WTC11 (cell line): ENCODE results near the gene LCN10. TPM values are rescaled to one million over a fixed set of nuclear protein-coding genes. Genes with fewer than 3 reads are reported as not detected.

Experiments used
- ATAC-seq: fragments of 200-7000 bp; cut with Tn5 transposase; 2 replicates; pipeline ENCODE4 v1.10.0; 2021; ENCODE audit warnings: mild to moderate bottlenecking, moderate library complexity
- CTCF ChIA-PET: fragments of 300-600 bp; sonication (Branson Sonifier 250); formaldehyde crosslinking; loops from one replicate; lab custom pipeline; 2021; ENCODE audit warnings: antibody characterized with exemption; lab: Charles Lee
- POLR2A ChIA-PET: fragments of 350-600 bp; sonication (Branson Sonifier 250); formaldehyde crosslinking; loops from one replicate; lab custom pipeline; 2021; ENCODE audit warnings: antibody characterized with exemption; lab: Charles Lee
- DNase-seq: peaks from one replicate; pipeline ENCODE4 v3.0.0; 2021; ENCODE audit warnings: low spot score
- H3K27ac Mint-ChIP-seq: 2 replicates; pipeline ENCODE4 v1.8.0; 2021; ENCODE audit warnings: mixed read lengths
- H3K27me3 Mint-ChIP-seq: 2 replicates; pipeline ENCODE4 v1.8.0; 2021; ENCODE audit warnings: low read depth, mild to moderate bottlenecking, moderate library complexity, mixed read lengths
- H3K36me3 Mint-ChIP-seq: 2 replicates; pipeline ENCODE4 v1.8.0; 2021; ENCODE audit warnings: mixed read lengths
- H3K4me1 Mint-ChIP-seq: 2 replicates; pipeline ENCODE4 v1.8.0; 2022; ENCODE audit warnings: mixed read lengths
- H3K4me3 Mint-ChIP-seq: 2 replicates; pipeline ENCODE4 v1.8.0; 2021; ENCODE audit warnings: mild to moderate bottlenecking, moderate library complexity, mixed read lengths
- H3K9me3 Mint-ChIP-seq: 2 replicates; pipeline ENCODE4 v1.8.0; 2021; ENCODE audit warnings: mixed read lengths
- ATF2 ChIP-seq: sonication (generic); formaldehyde crosslinking; IDR thresholded peaks from 2 replicates; pipeline ENCODE4 v1.8.1; 2022; ENCODE audit warnings: low read depth, missing genetic modification reagents, borderline replicate concordance
- ATF6 ChIP-seq: sonication (generic); formaldehyde crosslinking; IDR thresholded peaks from 2 replicates; pipeline ENCODE4 v1.8.1; 2023; ENCODE audit warnings: mild to moderate bottlenecking, missing genetic modification reagents
- CBFB ChIP-seq: sonication (generic); formaldehyde crosslinking; IDR thresholded peaks from 2 replicates; pipeline ENCODE4 v1.8.1; 2022; ENCODE audit warnings: mild to moderate bottlenecking, low read depth, missing genetic modification reagents
- E2F4 ChIP-seq: sonication (generic); formaldehyde crosslinking; IDR thresholded peaks from 2 replicates; pipeline ENCODE4 v1.8.1; 2022; ENCODE audit warnings: low read depth, mild to moderate bottlenecking, moderate library complexity, missing genetic modification reagents, borderline replicate concordance
- EMX1 ChIP-seq: fragments of 250-450 bp; sonication (Bioruptor Pico); IDR thresholded peaks from 2 replicates; pipeline ENCODE4 v1.8.0; 2021; ENCODE audit warnings: mild to moderate bottlenecking
- ESRRA ChIP-seq: sonication (generic); formaldehyde crosslinking; IDR thresholded peaks from 2 replicates; pipeline ENCODE4 v1.8.1; 2022; ENCODE audit warnings: mild to moderate bottlenecking, missing genetic modification reagents, borderline replicate concordance
- FOXK1 ChIP-seq: sonication (generic); formaldehyde crosslinking; IDR thresholded peaks from 2 replicates; pipeline ENCODE4 v1.8.0; 2022; ENCODE audit warnings: mild to moderate bottlenecking, moderate library complexity, missing genetic modification reagents
- GRHL2 ChIP-seq: fragments of 250-450 bp; sonication (Bioruptor Pico); IDR thresholded peaks from 2 replicates; pipeline ENCODE4 v1.8.0; 2022; ENCODE audit warnings: mild to moderate bottlenecking, moderate library complexity; ENCODE audit not compliant: insufficient replicate concordance, severe bottlenecking
- HMGXB4 ChIP-seq: sonication (generic); formaldehyde crosslinking; IDR thresholded peaks from 2 replicates; pipeline ENCODE4 v1.8.1; 2023; ENCODE audit warnings: mild to moderate bottlenecking, moderate library complexity, missing genetic modification reagents
- NFATC4 ChIP-seq: fragments of 250-450 bp; sonication (Bioruptor Pico); IDR thresholded peaks from 2 replicates; pipeline ENCODE4 v1.9.0; 2021; ENCODE audit warnings: mild to moderate bottlenecking
- PRRX2 ChIP-seq: fragments of 250-450 bp; sonication (Bioruptor Pico); IDR thresholded peaks from 2 replicates; pipeline ENCODE4 v1.8.0; 2021; ENCODE audit warnings: mild to moderate bottlenecking
- TCF7 ChIP-seq: sonication (generic); formaldehyde crosslinking; IDR thresholded peaks from 2 replicates; pipeline ENCODE4 v1.8.0; 2022; ENCODE audit warnings: mild to moderate bottlenecking, low read depth, missing genetic modification reagents, moderate library complexity
- TEAD4 ChIP-seq: sonication (generic); formaldehyde crosslinking; IDR thresholded peaks from 2 replicates; pipeline ENCODE4 v1.8.0; 2022; ENCODE audit warnings: mild to moderate bottlenecking, missing genetic modification reagents
- ZMAT4 ChIP-seq: fragments of 250-450 bp; sonication (Bioruptor Pico); IDR thresholded peaks from 2 replicates; pipeline ENCODE4 v1.9.0; 2021; ENCODE audit warnings: mild to moderate bottlenecking
- ZNF219 ChIP-seq: sonication (generic); formaldehyde crosslinking; IDR thresholded peaks from 2 replicates; pipeline ENCODE4 v1.8.0; 2023; ENCODE audit warnings: missing genetic modification reagents, mild to moderate bottlenecking, borderline replicate concordance
- ZNF423 ChIP-seq: fragments of 250-450 bp; sonication (Bioruptor Pico); IDR thresholded peaks from 2 replicates; pipeline ENCODE4 v2.1.2; 2022; ENCODE audit warnings: mild to moderate bottlenecking, moderate library complexity
- ZNF671 ChIP-seq: fragments of 250-450 bp; sonication (Bioruptor Pico); IDR thresholded peaks from 2 replicates; pipeline ENCODE4 v1.8.0; 2021; ENCODE audit warnings: mild to moderate bottlenecking
- total RNA-seq: library from RNA; stranded (reverse); gene quantifications from 3 replicates; pipeline ENCODE4 v1.2.3, GENCODE V29; 2021
- TF ChIP-seq, protein P1 (sequence below): sonication (generic); formaldehyde crosslinking; IDR thresholded peaks from 2 replicates; pipeline ENCODE4 v1.8.0; 2023; ENCODE audit warnings: missing genetic modification reagents
- TF ChIP-seq, protein P2 (sequence below): sonication (generic); formaldehyde crosslinking; IDR thresholded peaks from 2 replicates; pipeline ENCODE4 v1.8.0; 2023; ENCODE audit warnings: missing genetic modification reagents, mild to moderate bottlenecking, borderline replicate concordance
- TF ChIP-seq, protein P3 (sequence below): sonication (generic); formaldehyde crosslinking; IDR thresholded peaks from 2 replicates; pipeline ENCODE4 v1.8.0; 2022; ENCODE audit warnings: mild to moderate bottlenecking, missing genetic modification reagents
- TF ChIP-seq, protein P4 (sequence below): sonication (generic); formaldehyde crosslinking; IDR thresholded peaks from 2 replicates; pipeline ENCODE4 v1.8.0; 2022; ENCODE audit warnings: mild to moderate bottlenecking, missing genetic modification reagents

LCN10 gene
- total RNA-seq, 1 experiment from 2014 or later = 2.4 TPM

GRCh38 chr9:136695955-136696354, 46.8 kb downstream of the LCN10 start:
- H3K9me3 Mint-ChIP-seq = no peaks in the 10 kb centered on the region
- H3K4me3 Mint-ChIP-seq = no peak overlapping the region
- DNase-seq = no peak
- H3K4me1 Mint-ChIP-seq = peaks cover 10% of the 10 kb centered on the region
- no peak for TF ChIP-seq TCF7 (CRISPR knock-in tag)
- TF ChIP-seq E2F4 = no peak
- TF ChIP-seq, protein P1, sequence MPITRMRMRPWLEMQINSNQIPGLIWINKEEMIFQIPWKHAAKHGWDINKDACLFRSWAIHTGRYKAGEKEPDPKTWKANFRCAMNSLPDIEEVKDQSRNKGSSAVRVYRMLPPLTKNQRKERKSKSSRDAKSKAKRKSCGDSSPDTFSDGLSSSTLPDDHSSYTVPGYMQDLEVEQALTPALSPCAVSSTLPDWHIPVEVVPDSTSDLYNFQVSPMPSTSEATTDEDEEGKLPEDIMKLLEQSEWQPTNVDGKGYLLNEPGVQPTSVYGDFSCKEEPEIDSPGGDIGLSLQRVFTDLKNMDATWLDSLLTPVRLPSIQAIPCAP (CRISPR knock-in tag) = no peak
- TF ChIP-seq, protein P2, sequence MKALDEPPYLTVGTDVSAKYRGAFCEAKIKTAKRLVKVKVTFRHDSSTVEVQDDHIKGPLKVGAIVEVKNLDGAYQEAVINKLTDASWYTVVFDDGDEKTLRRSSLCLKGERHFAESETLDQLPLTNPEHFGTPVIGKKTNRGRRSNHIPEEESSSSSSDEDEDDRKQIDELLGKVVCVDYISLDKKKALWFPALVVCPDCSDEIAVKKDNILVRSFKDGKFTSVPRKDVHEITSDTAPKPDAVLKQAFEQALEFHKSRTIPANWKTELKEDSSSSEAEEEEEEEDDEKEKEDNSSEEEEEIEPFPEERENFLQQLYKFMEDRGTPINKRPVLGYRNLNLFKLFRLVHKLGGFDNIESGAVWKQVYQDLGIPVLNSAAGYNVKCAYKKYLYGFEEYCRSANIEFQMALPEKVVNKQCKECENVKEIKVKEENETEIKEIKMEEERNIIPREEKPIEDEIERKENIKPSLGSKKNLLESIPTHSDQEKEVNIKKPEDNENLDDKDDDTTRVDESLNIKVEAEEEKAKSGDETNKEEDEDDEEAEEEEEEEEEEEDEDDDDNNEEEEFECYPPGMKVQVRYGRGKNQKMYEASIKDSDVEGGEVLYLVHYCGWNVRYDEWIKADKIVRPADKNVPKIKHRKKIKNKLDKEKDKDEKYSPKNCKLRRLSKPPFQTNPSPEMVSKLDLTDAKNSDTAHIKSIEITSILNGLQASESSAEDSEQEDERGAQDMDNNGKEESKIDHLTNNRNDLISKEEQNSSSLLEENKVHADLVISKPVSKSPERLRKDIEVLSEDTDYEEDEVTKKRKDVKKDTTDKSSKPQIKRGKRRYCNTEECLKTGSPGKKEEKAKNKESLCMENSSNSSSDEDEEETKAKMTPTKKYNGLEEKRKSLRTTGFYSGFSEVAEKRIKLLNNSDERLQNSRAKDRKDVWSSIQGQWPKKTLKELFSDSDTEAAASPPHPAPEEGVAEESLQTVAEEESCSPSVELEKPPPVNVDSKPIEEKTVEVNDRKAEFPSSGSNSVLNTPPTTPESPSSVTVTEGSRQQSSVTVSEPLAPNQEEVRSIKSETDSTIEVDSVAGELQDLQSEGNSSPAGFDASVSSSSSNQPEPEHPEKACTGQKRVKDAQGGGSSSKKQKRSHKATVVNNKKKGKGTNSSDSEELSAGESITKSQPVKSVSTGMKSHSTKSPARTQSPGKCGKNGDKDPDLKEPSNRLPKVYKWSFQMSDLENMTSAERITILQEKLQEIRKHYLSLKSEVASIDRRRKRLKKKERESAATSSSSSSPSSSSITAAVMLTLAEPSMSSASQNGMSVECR (CRISPR knock-in tag) = no peak
- no peak for TF ChIP-seq ZMAT4 (CRISPR knock-in tag)
- TF ChIP-seq, all 79 proteins: peak for 0
- POLR2A ChIA-PET = no interaction called here
- Mint-ChIP-seq H3K36me3 (no peaks in the 10 kb centered on the region), H3K27ac (no peak overlapping the region), H3K27me3 (peaks cover 9% of the 10 kb centered on the region)
- ATAC-seq = no peak
- CTCF ChIA-PET = interaction anchor here (1.1 to 2.3 kb wide), 5 partner anchors 10 to 32 kb away, joined by 4 to 9 read pairs (median 6); no protein-coding TSS in a partner anchor

DNA sequence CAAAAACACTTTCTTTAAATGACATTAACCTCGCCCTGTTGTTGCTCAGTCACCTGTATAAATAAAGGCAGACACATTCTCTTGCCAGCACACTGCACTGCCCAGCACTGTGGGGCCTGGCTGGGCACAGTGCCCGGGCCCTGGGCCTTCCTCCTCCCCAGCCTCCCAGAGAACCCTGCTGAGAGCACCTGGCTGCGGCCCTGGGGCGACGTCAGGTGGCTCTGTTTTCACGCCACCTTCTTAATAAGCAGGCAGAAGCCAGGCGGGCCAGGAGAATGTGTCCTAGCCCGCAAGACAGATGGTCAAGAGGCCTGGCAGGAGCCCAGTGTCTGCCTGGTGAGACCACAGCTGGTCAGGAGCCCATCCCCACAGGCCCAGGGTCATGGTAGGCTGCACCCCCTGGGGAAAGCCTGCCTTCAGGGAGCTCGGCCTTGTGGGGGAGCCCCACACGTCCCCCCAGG, 47.3 kb downstream of the LCN10 start:
- no peaks in the 10 kb centered on the region for H3K9me3 Mint-ChIP-seq
- POLR2A ChIA-PET = no interaction called here
- H3K27ac Mint-ChIP-seq = no peak overlapping the region
- no peaks in the 10 kb centered on the region for H3K36me3 Mint-ChIP-seq
- CTCF ChIA-PET = interaction anchor here (0.6 to 1.8 kb wide), 5 partner anchors 9 to 104 kb away, joined by 3 to 9 read pairs (median 4); no protein-coding TSS in a partner anchor
- ATAC-seq = no peak
- no peak overlapping the region for H3K4me3 Mint-ChIP-seq
- DNase-seq = no peak
- peaks cover 4% of the 10 kb centered on the region for H3K27me3 Mint-ChIP-seq
- peaks cover 10% of the 10 kb centered on the region for H3K4me1 Mint-ChIP-seq
- TF ChIP-seq, protein P3, sequence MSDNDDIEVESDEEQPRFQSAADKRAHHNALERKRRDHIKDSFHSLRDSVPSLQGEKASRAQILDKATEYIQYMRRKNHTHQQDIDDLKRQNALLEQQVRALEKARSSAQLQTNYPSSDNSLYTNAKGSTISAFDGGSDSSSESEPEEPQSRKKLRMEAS (CRISPR knock-in tag) = no peak
- no peak for TF ChIP-seq PRRX2 (CRISPR knock-in tag)
- no peak for TF ChIP-seq ZNF219
- no peak for TF ChIP-seq HMGXB4
- TF ChIP-seq CBFB (CRISPR knock-in tag) = no peak
- no peak for TF ChIP-seq GRHL2 (CRISPR knock-in tag)
- no peak for TF ChIP-seq ESRRA (CRISPR knock-in tag)
- TF ChIP-seq FOXK1 (CRISPR knock-in tag) = no peak
- TF ChIP-seq ZNF671 = no peak
- TF ChIP-seq ZNF423 (CRISPR knock-in tag) = no peak
- TF ChIP-seq, protein P4, sequence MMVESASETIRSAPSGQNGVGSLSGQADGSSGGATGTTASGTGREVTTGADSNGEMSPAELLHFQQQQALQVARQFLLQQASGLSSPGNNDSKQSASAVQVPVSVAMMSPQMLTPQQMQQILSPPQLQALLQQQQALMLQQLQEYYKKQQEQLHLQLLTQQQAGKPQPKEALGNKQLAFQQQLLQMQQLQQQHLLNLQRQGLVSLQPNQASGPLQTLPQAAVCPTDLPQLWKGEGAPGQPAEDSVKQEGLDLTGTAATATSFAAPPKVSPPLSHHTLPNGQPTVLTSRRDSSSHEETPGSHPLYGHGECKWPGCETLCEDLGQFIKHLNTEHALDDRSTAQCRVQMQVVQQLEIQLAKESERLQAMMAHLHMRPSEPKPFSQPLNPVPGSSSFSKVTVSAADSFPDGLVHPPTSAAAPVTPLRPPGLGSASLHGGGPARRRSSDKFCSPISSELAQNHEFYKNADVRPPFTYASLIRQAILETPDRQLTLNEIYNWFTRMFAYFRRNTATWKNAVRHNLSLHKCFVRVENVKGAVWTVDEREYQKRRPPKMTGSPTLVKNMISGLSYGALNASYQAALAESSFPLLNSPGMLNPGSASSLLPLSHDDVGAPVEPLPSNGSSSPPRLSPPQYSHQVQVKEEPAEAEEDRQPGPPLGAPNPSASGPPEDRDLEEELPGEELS (CRISPR knock-in tag) = no peak
- no peak for TF ChIP-seq NFATC4 (CRISPR knock-in tag)
- TF ChIP-seq ATF6 (CRISPR knock-in tag) = no peak
- TF ChIP-seq TEAD4 = no peak
- TF ChIP-seq ATF2 (CRISPR knock-in tag) = no peak
- TF ChIP-seq EMX1 (CRISPR knock-in tag) = no peak
